ENCODE measurements around the gene PROKR1.

Gene PROKR1

GRCh38 chr2:68700560-68700959 lies 57.2 kb downstream of the PROKR1 start:
- no peak for DNase-seq

- no peak for DNase-seq
Observed at GRCh38 chr2:68706637-68707036, 63.3 kb downstream of the PROKR1 start.
